HepG2 (cell line): ENCODE results near the gene SGCD. TPM values are rescaled to one million over a fixed set of nuclear protein-coding genes. Genes with fewer than 3 reads are reported as not detected.

Source experiments
- ATAC-seq: fragments of 200-7000 bp; cut with Tn5 transposase; 3 replicates; pipeline ENCODE4 v1.9.1; 2020; ENCODE audit warnings: mild to moderate bottlenecking, moderate library complexity
- BruUV-seq: library from RNA; stranded (reverse); fragments of 400-500 nt; replicated peaks from 2 replicates; lab custom pipeline; 2021; lab: Mats Ljungman, UMichigan
- CTCF ChIA-PET: fragments of 300-600 bp; formaldehyde crosslinking; extraction: SDS; loops from one replicate; lab custom pipeline; 2021; ENCODE audit warnings: low total read pairs, inconsistent platforms, low intra/inter-chr PET ratio; lab: Yijun Ruan, JAX
- POLR2A ChIA-PET: fragments of 350-600 bp; sonication (Branson Sonifier 250); formaldehyde crosslinking; loops from one replicate; lab custom pipeline; 2020; ENCODE audit warnings: antibody characterized with exemption, inconsistent platforms; lab: Yijun Ruan, JAX
- DNase-seq: peaks from one replicate; pipeline ENCODE4 v3.0.0-alpha.2; 2015; ENCODE audit warnings: low spot score
- FAIRE-seq: peaks from 3 replicates; lab custom pipeline; 2011; peaks lifted over from hg19 to GRCh38; lab: Jason Lieb, UNC
- H2AFZ ChIP-seq: one replicate; pipeline ENCODE4 v1.6.1; 2011; ENCODE audit warnings: low read length, inconsistent platforms
- H3K27ac ChIP-seq: fragments of 300-600 bp; 3 replicates; pipeline ENCODE4 v1.8.0; 2011; ENCODE audit warnings: mixed run types, mild to moderate bottlenecking, mixed read lengths, low read length, inconsistent platforms; ENCODE audit not compliant: insufficient read depth; ENCODE audit errors: extremely low read length
- H3K27me3 ChIP-seq, 2 experiments: fragments of 200-600 bp in 1 of 2; 2 replicates in 1 of 2; 3 replicates in 1 of 2; pipeline versions ENCODE4 v1.6.0 to v1.8.0; 2011; ENCODE audit warnings: low read length in 2 of 2, mild to moderate bottlenecking in 2 of 2, moderate library complexity in 2 of 2, inconsistent platforms in 1 of 2; ENCODE audit not compliant: insufficient read depth in 2 of 2, control insufficient read depth in 1 of 2
- H3K36me3 ChIP-seq, 2 experiments: fragments of 200-600 bp in 1 of 2; replicated peaks in 1 of 2; 2 replicates in 1 of 2; 3 replicates in 1 of 2; pipeline versions ENCODE4 v1.5.1 to v1.8.0; 2011; ENCODE audit warnings: low read length in 2 of 2, inconsistent platforms in 1 of 2; ENCODE audit not compliant: insufficient read depth in 2 of 2, control insufficient read depth in 1 of 2
- H3K4me1 ChIP-seq: 2 replicates; pipeline ENCODE4 v1.5.1; 2012; ENCODE audit warnings: low read length, inconsistent platforms; ENCODE audit not compliant: insufficient read depth
- H3K4me2 ChIP-seq: 2 replicates; pipeline ENCODE4 v1.6.0; 2011; ENCODE audit warnings: low read depth, low read length, inconsistent platforms
- H3K4me3 ChIP-seq, 3 experiments: fragments of 200-600 bp in 1 of 3; sonication (generic), shearing (Covaris generic) in 1 of 3; replicated peaks in 1 of 3; 2 replicates each; pipeline ENCODE4 v1.5.1; 2011 to 2016; ENCODE audit warnings: low read length in 3 of 3, inconsistent platforms in 2 of 3, low read depth in 2 of 3, mild to moderate bottlenecking in 2 of 3, control low read depth in 1 of 3, mixed read lengths in 1 of 3; ENCODE audit not compliant: insufficient read depth in 1 of 3
- H3K79me2 ChIP-seq: one replicate; pipeline ENCODE4 v1.6.1; 2011; ENCODE audit warnings: low read length, inconsistent platforms; ENCODE audit not compliant: insufficient read depth
- H3K9ac ChIP-seq: 2 replicates; pipeline ENCODE4 v1.6.0; 2011; ENCODE audit warnings: mild to moderate bottlenecking, low read depth, low read length, inconsistent platforms; ENCODE audit not compliant: insufficient read depth
- H3K9me3 ChIP-seq: 2 replicates; pipeline ENCODE4 v1.5.1; 2012; ENCODE audit warnings: mild to moderate bottlenecking, low read length
- H4K20me1 ChIP-seq: 2 replicates; pipeline ENCODE4 v1.6.0; 2011; ENCODE audit warnings: inconsistent platforms, mild to moderate bottlenecking, low read length, moderate library complexity; ENCODE audit not compliant: insufficient read depth
- ARID3A ChIP-seq: IDR thresholded peaks from 2 replicates; pipeline ENCODE4 v1.6.1; 2012; ENCODE audit warnings: low read depth, low read length, improper control_type of control experiment
- FOSL1 ChIP-seq: sonication (generic); formaldehyde crosslinking; IDR thresholded peaks from 2 replicates; pipeline ENCODE4 v1.9.0; 2021; ENCODE audit warnings: missing genetic modification reagents, borderline replicate concordance
- GATAD1 ChIP-seq: IDR thresholded peaks from 2 replicates; pipeline ENCODE4 v1.6.1; 2016; ENCODE audit warnings: missing genetic modification reagents, missing compliant biosample characterization
- ISL2 ChIP-seq: sonication (generic); formaldehyde crosslinking; IDR thresholded peaks from 2 replicates; pipeline ENCODE4 v1.5.0; 2020; ENCODE audit warnings: missing genetic modification reagents
- MTA3 ChIP-seq: sonication (generic); formaldehyde crosslinking; IDR thresholded peaks from 2 replicates; pipeline ENCODE4 v1.4.0; 2020; ENCODE audit warnings: missing genetic modification reagents
- NFAT5 ChIP-seq: sonication (generic); formaldehyde crosslinking; IDR thresholded peaks from 2 replicates; pipeline ENCODE4 v1.4.0; 2020; ENCODE audit warnings: missing genetic modification reagents
- RBFOX2 ChIP-seq: fragments of 200-400 bp; formaldehyde crosslinking; IDR thresholded peaks from 2 replicates; pipeline ENCODE4 v1.6.1; 2017; ENCODE audit warnings: low read depth, mild to moderate bottlenecking, low read length
- ZFP36 ChIP-seq: fragments of 150-350 bp; IDR thresholded peaks from 2 replicates; pipeline ENCODE4 v1.6.1; 2018; ENCODE audit warnings: borderline replicate concordance, low read length, low read depth; ENCODE audit not compliant: partially characterized antibody
- ZFP91 ChIP-seq: sonication (generic); formaldehyde crosslinking; IDR thresholded peaks from 2 replicates; pipeline ENCODE4 v1.9.0; 2022; ENCODE audit warnings: missing genetic modification reagents, mild to moderate bottlenecking, borderline replicate concordance
- ZNF275 ChIP-seq: sonication (generic); formaldehyde crosslinking; IDR thresholded peaks from 2 replicates; pipeline ENCODE4 v1.8.0; 2022; ENCODE audit warnings: missing genetic modification reagents, mild to moderate bottlenecking, inconsistent platforms, borderline replicate concordance
- ZNF543 ChIP-seq: sonication (generic); formaldehyde crosslinking; IDR thresholded peaks from 2 replicates; pipeline ENCODE4 v1.4.0; 2020; ENCODE audit warnings: mild to moderate bottlenecking, missing genetic modification reagents
- ZNF737 ChIP-seq: sonication (generic); formaldehyde crosslinking; IDR thresholded peaks from 2 replicates; pipeline ENCODE4 v1.5.0; 2020; ENCODE audit warnings: missing genetic modification reagents, mild to moderate bottlenecking, borderline replicate concordance
- ZNF747 ChIP-seq: sonication (generic); formaldehyde crosslinking; IDR thresholded peaks from 2 replicates; pipeline ENCODE4 v1.8.1; 2023; ENCODE audit warnings: missing genetic modification reagents, mild to moderate bottlenecking, borderline replicate concordance
- ZNF768 ChIP-seq: sonication (generic); formaldehyde crosslinking; IDR thresholded peaks from 2 replicates; pipeline ENCODE4 v1.4.0; 2020; ENCODE audit warnings: missing genetic modification reagents
- WGBS: methylation state at CpG from one replicate; pipeline ENCODE4 v1.1.6; 2017; ENCODE audit warnings: low lambda C conversion rate; 5-methylcytosine and 5-hydroxymethylcytosine counted together
- in situ Hi-C: cut with HindIII; loops from 2 replicates; pipeline ENCODE4 v1.10.0; 2017; ENCODE audit warnings: low pct_unique_long_range_greater_than_20kb; ENCODE audit not compliant: extremely low pct_ligation_motif_present
- intact Hi-C: fragments of 100-400 bp; cut with micrococcal nuclease; formaldehyde crosslinking; loops from one replicate; pipeline ENCODE4 v1.10.0; 2022; ENCODE audit not compliant: unreplicated experiment
- polyA plus RNA-seq, 8 experiments: library from polyadenylated mRNA; depleted of rRNA in 3 of 8; stranded (reverse) in 7 of 8; unstranded in 1 of 8; fragments of >200 nt; fragmentation: Illumina TruSeq in 4 of 8; extraction: Trizol in 4 of 8; gene quantifications; 2 replicates each; pipeline versions ENCODE4 v1.2.1 to v1.2.3, GENCODE V29; 2011 to 2016; ENCODE audit warnings: low read depth in 4 of 8, missing spikeins in 1 of 8, mixed read lengths in 1 of 8; ENCODE audit not compliant: insufficient read depth in 1 of 8
- total RNA-seq, 5 experiments: library from RNA; depleted of rRNA; stranded (reverse); fragments of >200 nt; fragmentation: Illumina TruSeq; extraction: Trizol; gene quantifications; 2 replicates each; pipeline ENCODE4 v1.2.3, GENCODE V29; 2016; ENCODE audit warnings: low read depth in 1 of 5

The SGCD gene
- total and polyA plus RNA-seq, 2 of the 13 experiments (the other 11 are each of a cell fraction or from before 2014, with no cell fraction given) = not detected

GRCh38 chr5:156617426-156617825, 290.5 kb downstream of the SGCD start (continued):
- no peak for TF ChIP-seq NFAT5 (CRISPR knock-in tag)
- no peak for TF ChIP-seq FOSL1 (CRISPR knock-in tag)
- no peak for TF ChIP-seq MTA3 (CRISPR knock-in tag)
- no peak for TF ChIP-seq ARID3A
- no peak for TF ChIP-seq ZFP36
- TF ChIP-seq, all 625 proteins: peak for 0

GRCh38 chr5:156618601-156619000, 291.6 kb downstream of the SGCD start:
- intact Hi-C loops (no loop called here), in situ Hi-C loops (no loop called here)
- FAIRE-seq = no peak
- no peaks in the 10 kb centered on the region for H3K36me3 ChIP-seq
- no peak for TF ChIP-seq ISL2 (CRISPR knock-in tag)
- TF ChIP-seq ZFP91 = no peak
- no peak for TF ChIP-seq ZNF768 (CRISPR knock-in tag)
- no peak for TF ChIP-seq GATAD1 (CRISPR knock-in tag)
- no peak for TF ChIP-seq ZNF543 (CRISPR knock-in tag)
- TF ChIP-seq ZNF747 (CRISPR knock-in tag) = no peak
- TF ChIP-seq ZNF737 (CRISPR knock-in tag) = no peak
- TF ChIP-seq ZNF275 = no peak
- no peak for TF ChIP-seq RBFOX2
- H3K9ac ChIP-seq = no peak overlapping the region
- H3K4me2 ChIP-seq = no peak overlapping the region
- H3K27me3 ChIP-seq = no peaks in the 10 kb centered on the region
- WGBS = 55% methylated on average over 8 of the region's 8 CpGs
- H3K4me3 ChIP-seq = no peak overlapping the region
- ChIA-PET POLR2A (no interaction called here), CTCF (no interaction called here)
- H4K20me1 ChIP-seq = no peaks in the 10 kb centered on the region
- no peaks in the 10 kb centered on the region for H3K4me1 ChIP-seq
- no peaks in the 10 kb centered on the region for H3K79me2 ChIP-seq
- BruUV-seq = no TSS peak
- no peak overlapping the region for H2AFZ ChIP-seq
- no peak for DNase-seq
- H3K27ac ChIP-seq = no peak overlapping the region
- no peaks in the 10 kb centered on the region for H3K9me3 ChIP-seq
- no peak for ATAC-seq
